GM12878 (cell line): Measurements from ENCODE around the gene PTPRD. TPM values are rescaled to one million over a fixed set of nuclear protein-coding genes. Genes with fewer than 3 reads are reported as not detected.

Experiments used
- ATAC-seq: fragments of 200-7000 bp; cut with Tn5 transposase; 3 replicates; pipeline ENCODE4 v1.9.1; 2020; ENCODE audit warnings: mild to moderate bottlenecking, moderate library complexity
- BruUV-seq: library from RNA; stranded (reverse); fragments of 400-500 nt; replicated peaks from 2 replicates; lab custom pipeline; 2021; lab: Mats Ljungman, UMichigan
- CTCF ChIA-PET: fragments of 300-600 bp; sonication (Branson Sonifier 250); formaldehyde crosslinking; extraction: SDS; loops from one replicate; lab custom pipeline; 2021; ENCODE audit warnings: inconsistent platforms; lab: Yijun Ruan, JAX
- POLR2A ChIA-PET: fragments of 350-600 bp; formaldehyde crosslinking; extraction: SDS; loops from one replicate; lab custom pipeline; 2021; ENCODE audit warnings: inconsistent platforms; lab: Charles Lee
- RAD21 ChIA-PET: fragments of 300-600 bp; sonication (Branson Sonifier 250); formaldehyde crosslinking; loops from one replicate; lab custom pipeline; 2023; ENCODE audit warnings: antibody characterized with exemption; ENCODE audit not compliant: unreplicated experiment; lab: Charles Lee
- SMC1A ChIA-PET: fragments of 300-600 bp; sonication (Branson Sonifier 250); formaldehyde crosslinking; loops from one replicate; lab custom pipeline; 2023; ENCODE audit not compliant: unreplicated experiment, uncharacterized antibody; lab: Charles Lee
- DNase-seq: peaks from one replicate; pipeline ENCODE4 v3.0.0-alpha.2; 2011; ENCODE audit warnings: low read depth, low spot score
- FAIRE-seq: peaks from 3 replicates; lab custom pipeline; 2011; peaks lifted over from hg19 to GRCh38; lab: Jason Lieb, UNC
- H2AFZ ChIP-seq: 2 replicates; pipeline ENCODE4 v1.6.0; 2011; ENCODE audit warnings: low read depth, low read length, control low read depth; ENCODE audit not compliant: control insufficient read depth
- H3K27ac ChIP-seq: 2 replicates; pipeline ENCODE4 v1.5.1; 2011; ENCODE audit warnings: control low read depth; ENCODE audit not compliant: control insufficient read depth, insufficient read depth
- H3K27me3 ChIP-seq, 2 experiments: replicated peaks in 1 of 2; 2 replicates each; pipeline versions ENCODE4 v1.6.0 to v1.6.1; 2011; ENCODE audit warnings: low read length in 1 of 2; ENCODE audit not compliant: control insufficient read depth in 2 of 2, insufficient read depth in 2 of 2
- H3K36me3 ChIP-seq, 2 experiments: 2 replicates each; pipeline ENCODE4 v1.5.1; 2011; ENCODE audit warnings: low read length in 1 of 2; ENCODE audit not compliant: control insufficient read depth in 2 of 2, insufficient read depth in 2 of 2
- H3K4me1 ChIP-seq: 2 replicates; pipeline ENCODE4 v1.6.1; 2011; ENCODE audit warnings: mild to moderate bottlenecking, low read length, moderate library complexity, mixed read lengths; ENCODE audit not compliant: control insufficient read depth, insufficient read depth
- H3K4me2 ChIP-seq: 2 replicates; pipeline ENCODE4 v1.6.0; 2011; ENCODE audit warnings: control low read depth; ENCODE audit not compliant: control insufficient read depth, insufficient read depth
- H3K4me3 ChIP-seq: fragments of 200-600 bp; sonication (generic); 2 replicates; pipeline ENCODE4 v1.5.1; 2016
- H3K79me2 ChIP-seq: 2 replicates; pipeline ENCODE4 v1.6.0; 2011; ENCODE audit warnings: low read length; ENCODE audit not compliant: control insufficient read depth, insufficient read depth
- H3K9ac ChIP-seq: 2 replicates; pipeline ENCODE4 v1.8.0; 2011; ENCODE audit warnings: low read length, control low read depth, mixed read lengths; ENCODE audit not compliant: control insufficient read depth, insufficient read depth
- H3K9me3 ChIP-seq: replicated peaks from 3 replicates; pipeline ENCODE4 v1.5.1; 2011; ENCODE audit warnings: mild to moderate bottlenecking, low read length; ENCODE audit not compliant: control insufficient read depth, insufficient read depth
- H4K20me1 ChIP-seq: 2 replicates; pipeline ENCODE4 v1.6.0; 2011; ENCODE audit not compliant: control insufficient read depth, insufficient read depth
- BRCA1 ChIP-seq: IDR thresholded peaks from 2 replicates; pipeline ENCODE4 v1.6.1; 2011; ENCODE audit warnings: low read depth, low read length, improper control_type of control experiment
- CBX5 ChIP-seq: sonication (generic); IDR thresholded peaks from 2 replicates; pipeline ENCODE4 v1.6.1; 2016; ENCODE audit warnings: low read depth, moderate library complexity, mild to moderate bottlenecking, inconsistent platforms
- CHD4 ChIP-seq: fragments of 200-600 bp; sonication (generic); IDR thresholded peaks from 2 replicates; pipeline ENCODE4 v1.6.1; 2016; ENCODE audit warnings: mild to moderate bottlenecking
- ETV6 ChIP-seq, 2 experiments: fragments of 450-650 bp in 1 of 2; IDR thresholded peaks in 1 of 2; conservative IDR thresholded peaks in 1 of 2; 2 replicates each; pipeline ENCODE4 v1.6.1; 2014; ENCODE audit warnings: antibody characterized with exemption in 1 of 2, borderline replicate concordance in 1 of 2, low read depth in 1 of 2, mild to moderate bottlenecking in 1 of 2, moderate library complexity in 1 of 2
- NFIC ChIP-seq: IDR thresholded peaks from 2 replicates; pipeline ENCODE4 v1.6.1; 2012; ENCODE audit warnings: low read depth, mild to moderate bottlenecking, inconsistent platforms, low read length, moderate library complexity
- SMC3 ChIP-seq: IDR thresholded peaks from 2 replicates; pipeline ENCODE4 v1.6.1; 2011; ENCODE audit warnings: low read length, improper control_type of control experiment, borderline replicate concordance
- STAT1 ChIP-seq: fragments of 450-650 bp; conservative IDR thresholded peaks from 2 replicates; pipeline ENCODE4 v1.6.1; 2014; ENCODE audit warnings: antibody characterized with exemption, mild to moderate bottlenecking
- WGBS: methylation state at CpG from one replicate; pipeline ENCODE4 v1.1.6; 2016; ENCODE audit warnings: low lambda C conversion rate; ENCODE audit not compliant: insufficient replicate concordance, insufficient coverage; ENCODE audit errors: missing lambda C conversion rate; 5-methylcytosine and 5-hydroxymethylcytosine counted together
- in situ Hi-C: fragments of 300-500 bp; cut with MboI; formaldehyde crosslinking; loops from 9 replicates; pipeline ENCODE4 v1.14.3; 2018; ENCODE audit warnings: mixed read lengths
- intact Hi-C: fragments of 100-400 bp; cut with micrococcal nuclease; formaldehyde crosslinking; loops from one replicate; pipeline ENCODE4 v1.14.2; 2022; ENCODE audit not compliant: unreplicated experiment
- polyA plus RNA-seq, 11 experiments: library from polyadenylated mRNA; depleted of rRNA in 4 of 11; unstranded in 6 of 11; stranded (reverse) in 5 of 11; fragments of >200 nt; fragmentation: Nextera tagmentation in 4 of 11; fragmentation: Illumina TruSeq in 1 of 11; extraction: Ambion mirVana in 4 of 11; extraction: Trizol in 1 of 11; gene quantifications; 1 replicate in 1 of 11; 2 replicates in 10 of 11; pipeline versions ENCODE4 v1.2.1 to v1.2.3, GENCODE V29; 2011 to 2016; ENCODE audit warnings: inconsistent platforms in 2 of 11, missing spikeins in 2 of 11, low read depth in 1 of 11
- total RNA-seq, 4 experiments: library from RNA; depleted of rRNA in 3 of 4; stranded (reverse); fragments of >200 nt in 3 of 4; fragmentation: Illumina TruSeq in 1 of 4; extraction: Trizol in 1 of 4; gene quantifications; 2 replicates each; pipeline versions ENCODE4 v1.2.1 to v1.2.3, GENCODE V29; 2013 to 2021

Gene PTPRD
- total and polyA plus RNA-seq, 10 of the 15 experiments (the other 5 are each of a cell fraction or from before 2014, with no cell fraction given) = under 0.01 to 0.05 (median 0.01) TPM; not detected in 7

- CTCF ChIA-PET = interaction anchor here (1.2 kb wide), 1 partner anchor 15 kb away, joined by 3 read pairs; no protein-coding TSS in a partner anchor
Measured at GRCh38 chr9:8880060-8880459, 1732.7 kb downstream of the PTPRD start.

GRCh38 chr9:8879284-8879683, 1733.5 kb downstream of the PTPRD start:
- ATAC-seq = no peak
- no peak overlapping the region for H2AFZ ChIP-seq
- no peak for FAIRE-seq
- POLR2A ChIA-PET = no interaction called here
- no peaks in the 10 kb centered on the region for H3K4me1 ChIP-seq
- 9% methylated on average over 2 of the region's 2 CpGs for WGBS
- no peak for TF ChIP-seq NFIC
- no peak for TF ChIP-seq CHD4
- TF ChIP-seq CBX5 = no peak
- TF ChIP-seq, all 136 proteins: peak for 0
- CTCF ChIA-PET = interaction anchor here (1.7 kb wide), 1 partner anchor 17 kb away, joined by 4 read pairs; no protein-coding TSS in a partner anchor
- H3K4me2 ChIP-seq = no peak overlapping the region
- SMC1A ChIA-PET = no interaction called here
- intact Hi-C loops (no loop called here), in situ Hi-C loops (no loop called here)
- H3K79me2 ChIP-seq = no peaks in the 10 kb centered on the region
- H3K9ac ChIP-seq = no peak overlapping the region
- BruUV-seq = no TSS peak
- DNase-seq = no peak
- H3K36me3 ChIP-seq = no peaks in the 10 kb centered on the region
- no peaks in the 10 kb centered on the region for H3K27me3 ChIP-seq
- no peak overlapping the region for H3K4me3 ChIP-seq
- H4K20me1 ChIP-seq = no peaks in the 10 kb centered on the region
- H3K9me3 ChIP-seq = no peaks in the 10 kb centered on the region
- RAD21 ChIA-PET = no interaction called here
- H3K27ac ChIP-seq = no peak overlapping the region

More at GRCh38 chr9:8880060-8880459, 1732.7 kb downstream of the PTPRD start:
- H3K4me3 ChIP-seq = no peak overlapping the region
- H3K4me2 ChIP-seq = no peak overlapping the region
- H3K4me1 ChIP-seq = no peaks in the 10 kb centered on the region
- intact Hi-C loops = no loop called here
- no peak overlapping the region for H3K9ac ChIP-seq
- TF ChIP-seq SMC3 = no peak
- no peak for TF ChIP-seq ETV6 (conservative IDR thresholded peaks at IDR 0.05 in 1 of 2, IDR thresholded peaks at IDR 0.05 in 1 of 2; ENCODE audit: borderline replicate concordance in 1 of 2, low read depth in 1 of 2)
- TF ChIP-seq BRCA1 = no peak
- TF ChIP-seq STAT1 = no peak
- TF ChIP-seq, all 136 proteins: peak for 0
- ATAC-seq = no peak
- DNase-seq = no peak
- Histone ChIP-seq H3K27me3 (no peaks in the 10 kb centered on the region), H3K79me2 (no peaks in the 10 kb centered on the region), H3K36me3 (no peaks in the 10 kb centered on the region), H3K9me3 (no peaks in the 10 kb centered on the region), H2AFZ (no peak overlapping the region), H4K20me1 (no peaks in the 10 kb centered on the region), H3K27ac (no peak overlapping the region)
- ChIA-PET SMC1A (no interaction called here), RAD21 (no interaction called here), POLR2A (no interaction called here)
- in situ Hi-C loops = no loop called here
- BruUV-seq = no TSS peak
- FAIRE-seq = no peak
- WGBS = 44% methylated on average over 3 of the region's 3 CpGs
